Neutrophil (primary cell): ENCODE measurements around the gene MILR1.
"Not testable (repeated sequence)": the region's sequence is repeated elsewhere in the genome, so short reads cannot be mapped to it uniquely, and the experiment has no call there.

Experiments used
- H3K27ac ChIP-seq: fragments of 200-600 bp; sonication (generic); 2 replicates; pipeline ENCODE4 v1.5.1; 2016; ENCODE audit warnings: mild to moderate bottlenecking, moderate library complexity
- H3K27me3 ChIP-seq: fragments of 200-600 bp; sonication (generic); 2 replicates; pipeline ENCODE4 v1.6.0; 2016; ENCODE audit warnings: mild to moderate bottlenecking
- H3K36me3 ChIP-seq: fragments of 200-600 bp; sonication (generic); 2 replicates; pipeline ENCODE4 v1.5.1; 2017
- H3K4me1 ChIP-seq, 2 experiments: fragments of 200-600 bp in 1 of 2; sonication (generic) in 1 of 2; 1 replicate in 1 of 2; 2 replicates in 1 of 2; pipeline versions ENCODE4 v1.5.1 to v1.6.1; 2013 to 2016; ENCODE audit warnings: low read depth in 1 of 2, low read length in 1 of 2, mild to moderate bottlenecking in 1 of 2, moderate library complexity in 1 of 2; ENCODE audit not compliant: control insufficient read depth in 1 of 2, insufficient read depth in 1 of 2
- H3K4me3 ChIP-seq, 2 experiments: fragments of 200-600 bp in 1 of 2; sonication (generic) in 1 of 2; 1 replicate in 1 of 2; 2 replicates in 1 of 2; pipeline ENCODE4 v1.5.1; 2013 to 2016; ENCODE audit warnings: low read depth in 1 of 2, low read length in 1 of 2, mild to moderate bottlenecking in 1 of 2, moderate library complexity in 1 of 2
- H3K9me3 ChIP-seq: fragments of 200-600 bp; sonication (generic); 2 replicates; pipeline ENCODE4 v1.5.1; 2016
- TF ChIP-seq, protein P1 (sequence below): fragments of 200-600 bp; sonication (generic); IDR thresholded peaks from 2 replicates; pipeline ENCODE4 v1.5.1; 2016; ENCODE audit warnings: antibody characterized with exemption

MILR1 gene

DNA sequence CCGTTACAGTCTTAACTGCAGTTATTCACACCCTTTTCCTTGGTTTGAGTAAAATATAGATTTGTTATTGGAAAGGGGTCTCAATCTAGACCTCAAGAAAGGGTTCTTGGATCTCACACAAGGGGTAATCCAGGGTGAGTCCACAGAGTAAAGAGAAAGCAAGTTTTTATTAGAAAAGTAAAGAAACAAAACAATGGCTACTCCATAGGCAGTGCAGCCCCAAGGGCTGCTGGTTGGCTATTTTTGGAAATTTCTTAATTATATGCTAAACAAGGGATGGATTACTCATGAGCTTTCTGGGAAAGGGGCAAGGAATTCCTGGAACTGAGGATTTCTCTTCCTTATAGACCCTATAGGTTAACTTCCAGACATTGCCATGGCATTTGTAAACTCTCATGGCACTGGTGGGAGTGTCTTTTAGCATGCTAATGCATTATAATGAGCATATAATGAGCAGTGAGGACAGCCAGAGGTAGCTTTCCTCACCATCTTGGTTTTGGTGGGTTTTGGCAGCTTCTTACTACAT is 24.5 kb upstream of the MILR1 start:
- TF ChIP-seq, protein P1, sequence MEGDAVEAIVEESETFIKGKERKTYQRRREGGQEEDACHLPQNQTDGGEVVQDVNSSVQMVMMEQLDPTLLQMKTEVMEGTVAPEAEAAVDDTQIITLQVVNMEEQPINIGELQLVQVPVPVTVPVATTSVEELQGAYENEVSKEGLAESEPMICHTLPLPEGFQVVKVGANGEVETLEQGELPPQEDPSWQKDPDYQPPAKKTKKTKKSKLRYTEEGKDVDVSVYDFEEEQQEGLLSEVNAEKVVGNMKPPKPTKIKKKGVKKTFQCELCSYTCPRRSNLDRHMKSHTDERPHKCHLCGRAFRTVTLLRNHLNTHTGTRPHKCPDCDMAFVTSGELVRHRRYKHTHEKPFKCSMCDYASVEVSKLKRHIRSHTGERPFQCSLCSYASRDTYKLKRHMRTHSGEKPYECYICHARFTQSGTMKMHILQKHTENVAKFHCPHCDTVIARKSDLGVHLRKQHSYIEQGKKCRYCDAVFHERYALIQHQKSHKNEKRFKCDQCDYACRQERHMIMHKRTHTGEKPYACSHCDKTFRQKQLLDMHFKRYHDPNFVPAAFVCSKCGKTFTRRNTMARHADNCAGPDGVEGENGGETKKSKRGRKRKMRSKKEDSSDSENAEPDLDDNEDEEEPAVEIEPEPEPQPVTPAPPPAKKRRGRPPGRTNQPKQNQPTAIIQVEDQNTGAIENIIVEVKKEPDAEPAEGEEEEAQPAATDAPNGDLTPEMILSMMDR, result no peak
- no peak overlapping the region for H3K27ac ChIP-seq
- H3K4me1 ChIP-seq, result peaks cover 0 to 5% of the 10 kb centered on the region in 2 experiments

DNA sequence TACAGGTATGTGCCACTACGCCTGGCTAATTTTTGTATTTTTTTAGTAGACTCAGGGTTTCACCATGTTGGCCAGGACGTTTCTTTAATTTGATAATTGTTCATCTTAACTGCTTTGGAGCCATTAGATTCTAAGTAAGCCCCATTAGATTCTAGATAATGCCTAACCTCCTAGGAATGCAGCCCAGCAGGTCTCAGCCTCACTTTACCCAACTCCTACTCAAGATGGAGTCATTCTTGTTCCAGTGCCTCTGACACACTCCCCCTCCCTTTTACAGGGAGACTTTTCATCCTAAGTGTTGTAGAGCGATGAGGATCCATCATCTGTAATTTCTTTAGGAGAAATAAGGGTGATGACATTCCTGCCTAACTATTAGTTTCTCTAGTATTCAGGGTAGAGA is 23.7 kb upstream of the MILR1 start:
- Histone ChIP-seq H3K27me3 (no peaks in the 10 kb centered on the region), H3K9me3 (no peaks in the 10 kb centered on the region), H3K27ac (no peak overlapping the region), H3K4me3 (no peak overlapping the region), H3K4me1 (peaks cover 0 to 3% of the 10 kb centered on the region in 2 experiments), H3K36me3 (no peaks in the 10 kb centered on the region)
- TF ChIP-seq, protein P1, result no peak

More for the DNA sequence above, 24.5 kb upstream of the MILR1 start:
- Histone ChIP-seq H3K27me3 (no peaks in the 10 kb centered on the region), H3K36me3 (no peaks in the 10 kb centered on the region), H3K9me3 (no peaks in the 10 kb centered on the region), H3K4me3 (no peak overlapping the region)

DNA sequence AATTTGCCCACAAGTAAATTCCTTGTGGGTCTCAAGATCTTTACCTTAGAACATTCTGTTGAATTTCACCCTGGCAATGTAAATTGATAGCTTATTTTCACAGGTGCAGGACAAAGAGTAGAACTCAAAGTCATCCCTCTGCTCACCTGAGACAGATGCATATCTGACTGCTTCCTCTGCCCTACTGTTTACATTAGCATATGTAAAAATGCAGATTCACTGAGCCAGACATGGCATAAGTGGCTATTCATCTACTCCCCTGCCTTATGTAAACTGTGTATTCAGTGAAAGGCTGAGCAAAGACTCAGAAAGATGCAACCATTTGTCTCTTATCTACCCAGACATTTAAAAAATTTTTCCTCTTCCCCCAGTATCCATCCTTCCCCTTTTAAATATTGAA is 22.3 kb upstream of the MILR1 start:
- TF ChIP-seq, protein P1, result no peak
- Histone ChIP-seq H3K36me3 (no peaks in the 10 kb centered on the region), H3K4me1 (no peaks in the 10 kb centered on the region), H3K27ac (no peak overlapping the region), H3K9me3 (no peaks in the 10 kb centered on the region), H3K27me3 (no peaks in the 10 kb centered on the region), H3K4me3 (no peak overlapping the region)

DNA sequence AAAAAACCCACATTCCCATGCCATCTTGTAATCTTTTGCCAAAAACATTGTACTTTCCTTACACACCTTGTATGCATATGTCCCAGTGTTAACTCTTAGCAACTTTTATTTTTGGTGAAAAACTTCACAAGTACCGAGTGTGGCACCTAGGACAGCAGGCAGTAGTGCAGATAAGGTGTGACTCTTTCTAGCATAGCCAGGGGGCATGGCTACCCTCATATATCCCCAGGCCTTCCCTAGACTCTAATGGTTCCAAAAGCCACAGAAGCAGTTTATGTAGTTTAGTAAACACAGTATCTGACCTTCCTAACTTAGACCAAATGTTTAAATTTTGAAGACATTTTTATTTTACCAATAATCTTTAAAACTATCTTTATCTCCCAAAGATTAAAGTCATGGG is 20.5 kb upstream of the MILR1 start:
- Histone ChIP-seq H3K4me1 (no peaks in the 10 kb centered on the region), H3K9me3 (no peaks in the 10 kb centered on the region), H3K36me3 (no peaks in the 10 kb centered on the region), H3K27me3 (no peaks in the 10 kb centered on the region), H3K4me3 (no peak overlapping the region), H3K27ac (no peak overlapping the region)
- TF ChIP-seq, protein P1, result no peak

DNA sequence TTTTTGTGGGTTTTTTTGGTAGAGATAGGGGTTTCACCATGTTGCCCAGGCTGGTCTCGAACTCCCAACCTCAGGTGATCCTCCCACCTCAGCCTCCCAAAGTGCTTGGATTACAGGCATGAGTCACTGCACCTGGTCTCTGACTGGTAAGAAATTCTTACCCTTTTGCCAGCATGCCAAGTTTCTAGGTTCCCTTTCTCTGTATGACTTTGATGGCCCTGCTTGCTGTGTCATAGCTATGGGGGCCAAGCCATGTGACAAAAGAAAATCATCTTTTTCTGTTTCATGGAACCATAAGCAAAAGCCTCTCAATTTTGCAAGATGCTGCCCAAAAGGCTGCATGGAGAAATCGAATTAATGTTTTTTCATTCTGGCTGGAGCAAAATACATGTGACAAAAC is 18.9 kb upstream of the MILR1 start:
- H3K36me3 ChIP-seq, H3K27me3 ChIP-seq, H3K9me3 ChIP-seq, H3K4me3 ChIP-seq, H3K27ac ChIP-seq, H3K4me1 ChIP-seq: not testable (repeated sequence)

DNA sequence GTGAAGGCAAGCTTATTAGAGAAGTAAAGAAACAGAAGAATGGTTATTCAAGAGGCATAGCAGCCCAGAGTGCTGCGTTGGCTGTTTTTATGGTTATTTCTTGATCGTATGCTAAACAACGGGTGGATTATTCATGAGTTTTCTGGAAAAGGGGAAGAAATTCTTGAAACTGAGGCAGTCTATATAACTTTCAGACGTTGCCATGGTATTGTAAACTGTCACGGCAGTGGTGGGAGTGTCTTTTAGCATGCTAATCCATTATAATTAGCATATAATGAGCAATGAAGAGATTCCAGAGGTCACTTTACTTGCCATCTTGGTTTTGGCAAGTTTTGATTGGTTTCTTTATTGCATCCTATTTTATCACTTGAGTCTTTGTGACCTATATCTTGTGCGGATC is 17.4 kb upstream of the MILR1 start:
- Histone ChIP-seq H3K27me3 (no peaks in the 10 kb centered on the region), H3K9me3 (no peaks in the 10 kb centered on the region), H3K4me1 (no peaks in the 10 kb centered on the region), H3K36me3 (no peaks in the 10 kb centered on the region), H3K27ac (no peak overlapping the region), H3K4me3 (no peak overlapping the region)
- TF ChIP-seq, protein P1, result no peak
